Pulmonary artery endothelial cell (primary cell): ENCODE results near the gene MRPS33. TPM values are rescaled to one million over a fixed set of nuclear protein-coding genes. Genes with fewer than 3 reads are reported as not detected.
"Not testable (repeated sequence)": the region's sequence is repeated elsewhere in the genome, so short reads cannot be mapped to it uniquely, and the experiment has no call there.

ENCODE experiments used
- DNase-seq: peaks from one replicate; pipeline ENCODE4 v3.0.0-alpha.2; 2011; ENCODE audit warnings: low read depth, low spot score
- total RNA-seq: library from RNA; depleted of rRNA; stranded (reverse); fragments of >200 nt; gene quantifications from 2 replicates; pipeline ENCODE4 v1.2.3, GENCODE V29; 2014

The MRPS33 gene
- 25.0 and 31.2 TPM in 2 replicates for total RNA-seq

DNA sequence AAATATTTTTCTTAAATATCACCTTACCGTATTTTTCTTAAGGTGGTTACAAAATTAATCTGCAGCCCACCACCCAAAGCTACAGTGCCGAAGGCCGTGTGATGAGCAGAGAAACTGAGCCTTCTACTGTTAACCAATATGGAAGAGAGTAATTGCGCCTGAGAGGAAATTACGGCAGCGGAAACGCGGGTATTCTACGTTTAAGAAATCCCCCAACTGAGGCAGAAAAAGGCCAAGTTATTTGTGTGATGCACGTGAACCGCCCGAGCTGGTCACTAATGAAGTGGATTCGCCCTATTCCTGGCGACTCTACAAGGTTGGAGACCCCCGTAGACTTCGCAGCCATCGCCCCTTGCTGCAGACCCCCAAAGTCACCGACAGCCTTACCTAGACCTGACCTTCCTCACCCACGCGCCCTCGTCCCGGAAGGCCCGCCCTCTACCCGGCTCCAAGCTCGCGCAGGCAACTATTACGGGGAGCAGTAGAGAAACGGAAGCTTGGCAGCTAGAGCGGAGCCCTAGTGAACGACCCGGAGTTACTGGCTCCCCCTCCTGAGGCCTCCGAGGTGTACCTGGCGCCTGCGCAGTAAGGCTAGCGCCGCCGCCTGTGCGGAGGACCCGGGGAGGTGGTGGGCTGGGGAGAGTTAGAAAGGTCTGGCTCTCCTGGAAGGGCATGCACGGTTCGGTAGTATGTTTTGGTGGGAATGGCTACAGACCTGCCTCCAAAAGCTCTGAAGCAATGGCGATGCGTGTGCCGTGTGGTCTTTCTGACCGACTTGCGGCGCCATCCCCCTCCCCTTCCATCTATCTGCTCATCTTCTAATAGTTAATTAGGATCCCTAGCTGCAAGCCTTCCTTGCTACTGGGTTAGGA lies at the start of gene MRPS33:
Gene MRPS33, minus strand, starts transcription at position 429 of the 872 bp plus-strand sequence. CDS start 4,319 bp downstream, outside the sequence.
- peak; percentile 87 for DNase-seq

DNA sequence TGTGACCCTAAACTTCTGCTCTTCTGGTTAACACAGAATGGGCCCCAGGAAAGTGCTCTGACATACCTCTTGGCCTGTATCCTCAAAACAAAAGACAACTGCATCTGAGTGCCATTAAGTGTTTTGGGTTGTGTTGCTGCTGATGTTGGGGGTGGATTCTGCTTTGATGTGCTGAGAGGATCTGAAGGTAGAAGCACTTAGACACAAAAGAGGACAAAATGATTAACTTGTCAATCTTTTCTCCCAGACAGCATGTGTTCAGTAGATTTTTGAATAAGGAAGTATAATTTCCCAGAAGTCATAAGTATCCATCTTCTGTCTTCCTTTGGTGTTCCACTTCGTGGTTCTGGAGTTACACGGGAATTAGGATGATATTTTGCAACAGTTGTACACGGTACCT lies 43.0 kb upstream of the MRPS33 start:
- no peak for DNase-seq

DNA sequence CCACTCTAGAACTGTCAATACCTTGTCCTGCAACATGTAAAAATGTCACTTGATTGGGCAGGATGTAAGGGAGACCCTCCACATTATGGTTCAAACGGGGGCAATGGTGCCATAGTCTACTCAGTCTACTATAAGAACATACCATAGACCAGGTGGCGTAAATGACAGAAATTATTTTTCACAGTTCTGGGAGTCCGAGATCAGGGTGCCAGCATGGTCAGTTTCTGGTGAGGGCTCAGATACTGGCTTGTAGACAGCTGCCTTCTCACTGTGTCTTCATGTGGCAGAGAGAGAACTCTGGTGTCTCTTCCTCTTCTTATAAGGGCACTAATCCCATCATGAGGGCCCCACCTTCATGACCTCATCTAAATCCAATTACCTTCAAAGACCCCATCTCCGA lies 40.4 kb upstream of the MRPS33 start:
- DNase-seq, result no peak

DNA sequence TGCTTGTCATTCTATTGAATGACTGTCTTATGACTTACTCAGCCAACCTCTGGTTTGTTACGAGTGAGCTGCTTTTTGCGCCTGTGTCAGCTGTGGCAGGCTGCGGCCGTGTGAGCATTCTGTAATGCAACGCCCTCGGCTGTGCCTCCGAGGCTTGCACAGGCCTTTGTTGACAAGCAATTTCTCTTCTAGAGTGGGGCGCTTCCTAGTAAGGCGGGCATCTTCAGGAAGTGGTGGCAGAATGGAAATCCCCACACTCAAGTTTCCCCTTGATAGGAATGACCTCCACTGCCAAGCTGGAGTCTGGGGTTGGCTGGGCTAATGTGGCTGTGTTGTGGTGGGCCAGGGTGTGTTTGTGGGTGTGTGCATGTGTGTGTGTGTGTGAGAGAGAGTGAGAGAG lies 38.9 kb upstream of the MRPS33 start:
- no peak for DNase-seq

DNA sequence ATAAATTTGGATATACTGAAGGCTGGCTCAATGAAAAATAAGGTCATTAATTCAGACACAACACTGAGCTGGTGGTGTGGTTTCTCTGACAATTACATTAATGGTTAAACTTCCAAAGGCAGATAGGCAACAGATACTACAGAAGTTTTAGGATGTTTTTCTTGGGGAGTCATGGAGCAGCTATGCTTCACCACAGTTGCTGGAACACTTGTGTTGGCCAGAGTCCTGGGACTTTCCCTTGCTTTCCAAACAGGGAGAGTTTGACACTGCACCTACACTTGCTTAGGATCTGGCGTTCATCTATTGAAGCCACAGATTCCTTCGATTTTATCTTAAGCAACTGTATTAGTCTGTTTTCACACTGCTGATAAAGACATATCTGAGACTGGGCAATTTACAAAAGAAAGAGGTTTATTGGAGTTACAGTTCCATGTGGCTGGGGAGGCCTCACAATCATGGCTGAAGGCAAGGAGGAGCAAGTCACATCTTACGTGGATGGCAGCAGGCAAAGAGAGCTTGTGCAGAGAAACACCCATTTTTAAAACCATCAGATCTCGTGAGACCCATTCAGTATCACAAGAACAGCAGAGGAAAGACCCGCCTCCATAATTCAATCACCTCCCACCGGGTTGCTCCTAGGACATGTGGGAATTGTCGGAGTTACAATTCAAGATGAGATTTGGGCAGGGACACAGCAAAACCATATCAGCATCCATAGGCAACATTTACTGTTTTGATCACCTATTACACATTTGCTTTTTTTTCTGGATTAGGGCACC lies 31.3 kb upstream of the MRPS33 start:
- DNase-seq, result no peak

DNA sequence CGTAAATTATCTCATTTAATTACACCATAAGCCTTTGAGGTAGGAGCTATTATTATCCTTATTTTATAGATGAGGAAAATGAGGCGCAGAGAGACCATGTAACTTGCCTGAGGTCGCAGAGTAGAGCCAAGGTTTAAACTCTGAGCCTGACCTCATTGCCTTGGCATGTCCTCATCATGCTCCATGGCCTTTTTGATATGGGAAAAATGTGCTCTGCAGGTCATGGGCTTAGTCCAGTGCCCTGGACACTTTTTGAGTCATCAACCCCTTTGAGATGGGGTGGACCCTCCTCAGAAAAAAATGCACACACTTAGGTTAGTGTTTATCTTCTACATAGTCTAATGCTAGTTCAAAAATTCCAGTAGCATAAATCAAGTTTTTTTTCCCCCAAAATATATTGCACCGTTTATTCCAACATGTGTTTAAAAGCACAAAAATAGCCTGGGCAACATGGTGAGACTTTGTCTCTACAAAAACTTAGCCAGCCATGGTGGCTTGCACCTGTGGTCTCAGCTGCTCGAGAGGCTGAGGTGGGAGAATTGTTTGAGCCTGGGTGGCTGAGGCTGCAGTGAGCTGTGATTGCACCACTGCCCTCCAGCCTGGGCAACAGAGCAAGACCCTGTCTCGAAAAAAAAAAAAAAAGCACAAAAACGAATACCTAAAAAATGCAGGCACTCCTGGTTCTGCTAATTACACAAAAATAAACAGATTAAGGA lies 30.5 kb upstream of the MRPS33 start:
- DNase-seq, result no peak

DNA sequence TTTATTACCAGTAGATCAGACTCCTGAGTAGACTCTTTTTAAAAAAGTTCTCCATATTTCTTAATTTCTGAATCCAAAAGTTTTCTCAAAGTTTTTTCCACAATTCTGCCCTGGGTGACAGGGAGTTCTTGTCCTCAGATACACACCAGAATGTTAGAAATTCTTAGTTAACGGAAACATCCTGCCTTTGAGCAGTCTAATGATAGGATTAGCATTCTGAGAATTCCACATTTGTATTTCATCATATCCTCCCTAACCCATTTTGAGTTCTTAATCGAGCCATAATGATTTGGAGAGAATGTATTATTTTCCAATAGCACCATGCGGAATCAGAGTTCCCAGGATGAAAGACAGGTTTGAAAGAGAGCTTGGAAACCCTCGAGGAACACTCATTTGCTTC lies 28.9 kb upstream of the MRPS33 start:
- no peak for DNase-seq

DNA sequence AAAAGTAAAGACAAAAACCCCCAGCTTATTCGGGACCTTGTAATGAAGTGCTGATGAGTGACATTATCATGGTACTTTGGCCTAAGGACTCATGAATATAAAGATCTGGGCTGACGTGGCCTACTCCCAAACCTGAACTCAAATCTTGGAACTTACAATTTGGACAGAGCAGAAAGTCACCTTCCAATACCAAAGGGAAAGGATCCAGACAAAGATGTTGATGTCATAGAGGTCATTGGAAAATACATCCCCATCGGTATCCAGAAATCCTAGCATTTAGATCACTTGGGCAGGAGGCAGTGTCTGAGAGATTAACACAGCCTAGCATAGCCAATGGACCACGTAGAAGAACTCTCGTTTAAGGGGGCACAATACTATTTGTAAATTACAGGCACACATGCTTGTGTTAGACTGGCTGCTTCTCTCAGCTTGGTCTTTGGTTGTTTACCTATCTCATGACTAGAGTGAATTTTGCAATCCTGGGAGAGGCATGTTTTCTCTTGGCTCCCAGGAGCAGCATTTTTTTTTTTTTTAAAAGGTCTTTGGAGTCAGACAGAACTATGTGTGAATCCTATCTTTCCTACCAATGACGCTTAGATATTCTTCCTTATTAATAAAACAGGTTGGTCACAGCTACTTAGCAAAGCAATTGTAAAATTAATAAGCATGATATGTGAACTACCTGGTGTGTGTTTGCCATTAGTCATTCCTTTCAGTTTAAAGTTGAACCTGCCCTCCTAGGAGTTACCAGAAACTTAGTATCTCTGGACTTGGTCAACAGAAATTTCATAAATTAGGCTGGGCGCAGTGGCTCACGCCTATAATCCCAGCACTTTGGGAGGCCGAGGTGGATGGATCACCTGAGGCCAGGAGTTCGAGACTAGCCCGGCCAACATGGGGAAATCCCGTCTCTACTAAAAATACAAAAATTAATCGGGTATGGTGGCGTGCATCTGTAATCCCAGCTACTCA lies 27.8 kb upstream of the MRPS33 start:
- DNase-seq, result no peak

DNA sequence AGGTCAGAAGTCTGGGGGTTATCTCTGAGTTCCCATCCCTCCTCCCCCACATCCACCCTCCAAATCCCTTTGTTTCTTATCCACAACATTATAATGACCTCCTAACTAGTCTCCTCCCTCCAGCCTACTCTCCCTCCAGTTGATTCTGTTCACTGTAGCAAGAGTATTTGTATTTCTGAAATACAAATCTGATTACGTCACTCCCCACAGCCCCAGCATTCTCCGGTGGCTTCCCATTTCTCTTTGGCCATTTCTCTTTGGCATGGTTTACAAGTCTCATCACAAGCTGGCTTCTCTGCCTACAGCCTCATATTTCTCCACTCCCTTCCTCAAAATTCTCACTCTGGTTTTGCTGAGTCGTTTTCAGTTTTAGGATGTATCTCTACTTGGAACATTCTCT lies 24.6 kb upstream of the MRPS33 start:
- DNase-seq, result no peak

DNA sequence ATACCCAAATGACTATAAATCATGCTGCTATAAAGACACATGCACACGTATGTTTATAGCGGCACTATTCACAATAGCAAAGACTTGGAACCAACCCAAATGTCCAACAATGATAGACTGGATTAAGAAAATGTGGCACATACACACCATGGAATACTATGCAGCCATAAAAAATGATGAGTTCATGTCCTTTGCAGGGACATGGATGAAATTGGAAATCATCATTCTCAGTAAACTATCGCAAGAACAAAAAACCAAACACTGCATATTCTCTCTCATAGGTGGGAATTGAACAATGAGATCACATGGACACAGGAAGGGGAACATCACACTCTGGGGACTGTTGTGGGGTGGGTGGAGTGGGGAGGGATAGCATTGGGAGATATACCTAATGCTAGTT lies 23.3 kb upstream of the MRPS33 start:
- DNase-seq, result not testable (repeated sequence)

DNA sequence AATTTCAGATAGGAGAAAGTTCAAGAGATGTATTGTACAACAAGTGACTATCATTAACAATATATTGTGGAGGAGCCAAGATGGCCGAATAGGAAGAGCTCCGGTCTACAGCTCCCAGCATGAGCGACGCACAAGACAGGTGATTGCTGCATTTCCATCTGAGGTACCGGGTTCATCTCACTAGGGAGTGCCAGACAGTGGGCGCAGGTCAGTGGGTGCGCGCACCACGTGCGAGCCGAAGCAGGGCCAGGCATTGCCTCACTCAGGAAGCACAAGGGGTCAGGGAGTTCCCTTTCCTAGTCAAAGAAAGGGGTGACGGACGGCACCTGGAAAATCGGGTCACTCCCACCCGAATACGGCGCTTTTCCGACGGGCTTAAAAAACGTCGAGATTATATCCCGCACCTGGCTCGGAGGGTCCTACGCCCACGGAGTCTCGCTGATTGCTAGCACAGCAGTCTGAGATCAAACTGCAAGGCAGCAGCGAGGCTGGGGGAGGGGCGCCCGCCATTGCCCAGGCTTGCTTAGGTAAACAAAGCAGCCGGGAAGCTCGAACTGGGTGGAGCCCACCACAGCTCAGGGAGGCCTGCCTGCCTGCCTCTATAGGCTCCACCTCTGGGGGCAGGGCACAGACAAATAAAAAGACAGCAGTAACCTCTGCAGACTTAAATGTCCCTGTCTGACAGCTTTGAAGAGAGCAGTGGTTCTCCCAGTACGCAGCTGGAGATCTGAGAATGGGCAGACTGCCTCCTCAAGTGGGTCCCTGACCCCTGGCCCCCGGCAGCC lies 18.0 kb upstream of the MRPS33 start:
- not testable (repeated sequence) for DNase-seq

DNA sequence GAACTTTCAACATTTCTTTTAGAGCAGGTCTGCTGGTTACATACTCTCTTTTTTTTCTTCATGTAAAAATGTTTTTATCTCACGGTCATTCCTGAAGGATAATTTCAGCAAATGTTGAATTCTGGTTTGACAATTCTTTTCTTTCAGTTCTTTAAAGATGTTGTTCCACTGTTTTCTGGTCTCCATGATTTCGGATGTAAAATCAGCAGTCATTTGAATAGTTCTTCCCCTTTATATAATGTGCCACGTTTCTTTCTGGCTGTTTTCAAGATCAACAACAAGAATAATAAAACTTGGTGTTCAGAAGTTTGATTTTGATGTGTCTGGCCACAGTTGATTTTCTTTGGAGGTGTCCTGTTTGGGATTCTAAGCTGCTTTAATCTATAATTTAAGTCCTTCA lies 14.0 kb upstream of the MRPS33 start:
- no peak for DNase-seq

DNA sequence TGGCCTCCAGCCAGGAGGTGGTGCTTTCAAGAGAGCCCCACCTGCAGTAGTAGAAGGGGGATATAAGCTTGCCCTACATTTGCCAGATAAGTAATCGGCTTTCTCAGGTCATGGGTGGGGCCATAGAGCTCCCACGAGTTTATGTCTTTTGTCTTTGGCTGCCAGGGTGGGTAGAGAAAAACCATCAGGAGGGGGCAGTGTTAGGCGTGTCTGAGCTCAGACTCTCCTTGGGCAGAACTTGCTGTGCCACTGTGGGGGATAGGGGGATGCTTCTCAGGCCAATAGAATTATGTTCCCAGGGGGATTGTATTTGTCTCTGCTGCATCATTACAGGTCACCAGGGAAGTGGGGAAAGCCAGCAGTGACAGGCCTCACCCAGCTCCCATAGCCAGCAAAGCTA lies 12.3 kb upstream of the MRPS33 start:
- DNase-seq, result no peak

DNA sequence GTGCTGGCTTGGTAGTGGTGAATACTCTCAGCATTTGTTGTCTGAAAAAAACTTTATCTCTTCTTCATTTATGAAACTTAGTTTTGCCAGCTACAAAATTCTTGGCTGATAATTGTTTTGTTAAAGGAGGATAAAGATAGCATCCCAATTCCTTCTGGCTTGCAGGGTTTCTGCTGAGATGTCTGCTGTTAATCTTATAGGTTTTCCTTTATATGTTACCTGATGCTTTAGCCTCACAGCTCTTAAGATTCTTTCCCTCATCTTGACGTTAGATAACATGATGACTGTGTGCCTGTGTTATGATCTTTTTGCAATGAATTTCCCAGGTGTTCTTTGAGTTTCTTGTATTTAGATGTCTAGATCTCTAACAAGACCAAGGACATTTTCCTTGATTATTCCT lies 9.9 kb upstream of the MRPS33 start:
- no peak for DNase-seq

DNA sequence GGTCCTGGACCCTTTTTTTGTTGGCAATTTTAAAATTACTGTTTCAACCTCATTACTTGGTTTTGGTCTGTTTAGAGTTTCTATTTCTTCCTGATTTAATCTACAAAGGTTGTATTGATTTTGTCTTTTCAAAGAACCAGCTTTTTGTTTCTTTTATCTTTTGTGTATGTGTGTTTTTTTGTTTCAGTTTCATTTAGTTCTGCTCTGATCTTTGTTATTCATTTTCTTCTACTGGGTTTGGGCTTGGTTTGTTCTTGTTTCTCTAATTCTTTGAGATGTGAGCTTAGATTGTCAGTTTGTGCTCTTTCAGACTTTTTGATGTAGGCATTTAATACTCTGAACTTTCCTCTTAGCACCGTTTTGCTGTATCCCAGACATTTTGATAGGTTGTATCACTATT lies 8.5 kb upstream of the MRPS33 start:
- DNase-seq, result no peak

DNA sequence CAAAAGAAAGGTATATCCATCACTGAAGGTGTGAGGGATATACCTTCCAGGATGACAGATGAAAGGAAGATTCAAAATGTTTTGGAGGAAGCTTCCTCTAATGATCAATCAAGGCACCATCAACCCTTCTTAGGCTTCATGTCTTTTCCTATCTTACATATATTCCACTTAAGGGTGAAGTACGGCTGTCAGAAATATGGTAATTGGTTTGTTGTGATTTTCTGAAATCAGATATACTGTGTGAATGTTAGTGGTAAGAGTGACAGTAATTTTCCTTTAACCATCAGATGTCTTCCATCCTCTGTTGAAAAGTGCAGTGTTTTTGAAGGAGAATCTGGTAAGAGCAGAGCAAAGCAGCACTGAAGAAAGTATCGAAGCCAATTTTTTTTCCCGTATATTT lies 2.8 kb upstream of the MRPS33 start:
- no peak for DNase-seq

DNA sequence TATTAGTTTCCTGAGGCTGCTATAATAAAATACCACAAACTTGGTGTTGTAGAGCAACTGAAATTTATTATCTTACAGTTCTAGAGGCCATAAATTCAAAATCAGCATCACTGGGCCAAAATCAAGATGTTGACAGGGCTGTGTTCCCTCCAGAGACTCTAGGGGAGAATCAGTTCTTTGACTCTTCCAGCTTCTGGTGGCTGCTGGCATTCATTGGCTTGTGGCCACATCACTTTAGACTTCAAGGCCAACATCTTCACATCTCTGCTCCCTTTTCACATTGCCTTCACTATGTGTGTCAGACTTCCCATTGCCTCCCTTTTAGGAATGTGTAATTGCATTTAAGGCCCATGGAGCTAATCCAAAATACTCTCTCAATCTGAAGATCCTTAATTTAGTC lies 1.6 kb upstream of the MRPS33 start:
- no peak for DNase-seq

DNA sequence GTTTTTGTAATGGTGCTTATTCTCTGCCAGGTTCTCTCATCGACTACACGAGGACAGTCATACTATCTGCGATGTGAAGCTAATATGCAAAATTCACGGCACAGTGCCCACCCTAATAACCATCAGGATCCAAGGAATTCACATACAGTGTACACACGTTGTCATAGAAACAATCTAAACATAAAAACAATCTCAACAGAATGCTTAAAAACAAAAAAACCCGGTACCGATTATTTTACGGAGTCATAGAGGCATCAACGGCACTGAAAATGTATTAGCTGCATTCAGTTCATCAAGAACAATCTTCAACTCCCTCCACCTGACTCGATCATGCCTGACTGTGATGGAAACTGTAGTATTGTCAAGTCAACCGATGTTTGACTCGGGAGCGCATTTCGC lies 628 bp downstream of the MRPS33 start:
- peak; percentile 4 for DNase-seq

DNA sequence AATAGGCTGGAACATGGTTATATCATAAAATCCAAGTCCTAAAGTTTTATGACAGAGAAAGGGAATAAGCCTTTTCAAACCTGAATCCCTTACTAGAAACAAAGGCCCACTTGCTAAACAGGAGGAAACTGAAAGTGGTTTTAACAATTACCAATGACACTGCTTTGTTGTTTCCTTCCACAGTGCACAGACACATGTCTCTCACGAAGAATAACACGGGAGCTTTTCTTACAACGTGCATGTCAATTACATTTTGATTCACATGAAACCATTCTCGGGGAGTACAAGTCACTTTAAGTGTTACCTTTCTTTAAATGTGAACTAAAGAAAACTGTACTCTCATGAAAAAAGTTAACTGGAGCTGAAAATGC lies 1.4 kb downstream of the MRPS33 start:
- no peak for DNase-seq

DNA sequence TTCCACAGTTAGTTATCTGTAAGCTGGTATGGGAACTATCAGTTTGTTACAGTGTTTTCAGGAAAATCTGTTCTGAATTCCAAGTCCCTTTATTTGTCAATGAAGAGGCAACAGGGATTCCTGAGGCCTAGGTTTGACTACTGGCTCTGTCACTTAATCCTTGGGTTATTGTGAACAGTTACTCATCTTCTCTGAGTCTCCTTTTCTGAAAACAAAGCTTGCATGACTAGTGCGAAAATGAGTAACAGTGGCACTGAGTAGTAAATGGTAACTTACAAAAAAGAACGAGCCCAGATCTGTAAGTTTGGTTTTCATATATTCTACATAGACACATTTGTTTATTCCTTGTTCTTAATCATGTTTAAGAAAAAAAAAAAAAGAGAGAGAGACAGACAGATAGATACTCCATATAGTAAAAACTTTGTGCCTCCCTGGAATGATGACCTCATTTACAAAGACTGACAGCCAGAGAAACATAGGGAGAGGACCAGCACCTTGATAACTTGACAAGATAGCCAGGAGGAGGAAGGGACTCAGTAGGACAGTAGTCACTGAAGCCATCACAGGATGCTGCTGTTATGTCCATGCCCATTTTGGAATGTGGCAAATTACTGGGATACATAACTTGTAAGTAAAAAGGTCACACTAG lies 1.9 kb downstream of the MRPS33 start:
- no peak for DNase-seq
